Measurements from ENCODE around the gene EDDM3A.

Gene EDDM3A

GRCh38 chr14:20789230-20789813 lies 43.6 kb downstream of the EDDM3A start:
- no peak for DNase-seq (ENCODE audit: low spot score)

- no peak for DNase-seq (ENCODE audit: low spot score)
These were observed 44.9 kb downstream of the EDDM3A start for GRCh38 chr14:20790464-20791116.

GRCh38 chr14:20791187-20791586 lies 45.5 kb downstream of the EDDM3A start:
- DNase-seq (ENCODE audit: low spot score), result no peak

GRCh38 chr14:20791597-20791996 lies 45.9 kb downstream of the EDDM3A start:
- DNase-seq (ENCODE audit: low spot score), result no peak

- DNase-seq (ENCODE audit: low spot score), result no peak
These were observed 46.9 kb downstream of the EDDM3A start for GRCh38 chr14:20792556-20792955.

GRCh38 chr14:20794644-20795369 lies 49.1 kb downstream of the EDDM3A start:
- no peak for DNase-seq (ENCODE audit: low spot score)

GRCh38 chr14:20797164-20797563 lies 51.5 kb downstream of the EDDM3A start:
- no peak for DNase-seq (ENCODE audit: low spot score)

All from putamen (tissue), 1 donor.